HG03196 (cell line): ENCODE results near the gene ABCA7.

Source experiments
- ATAC-seq: cut with Tn5 transposase; IDR thresholded peaks from one replicate; pipeline ENCODE4 v1.9.1; 2021; ENCODE audit not compliant: unreplicated experiment

Gene ABCA7

DNA sequence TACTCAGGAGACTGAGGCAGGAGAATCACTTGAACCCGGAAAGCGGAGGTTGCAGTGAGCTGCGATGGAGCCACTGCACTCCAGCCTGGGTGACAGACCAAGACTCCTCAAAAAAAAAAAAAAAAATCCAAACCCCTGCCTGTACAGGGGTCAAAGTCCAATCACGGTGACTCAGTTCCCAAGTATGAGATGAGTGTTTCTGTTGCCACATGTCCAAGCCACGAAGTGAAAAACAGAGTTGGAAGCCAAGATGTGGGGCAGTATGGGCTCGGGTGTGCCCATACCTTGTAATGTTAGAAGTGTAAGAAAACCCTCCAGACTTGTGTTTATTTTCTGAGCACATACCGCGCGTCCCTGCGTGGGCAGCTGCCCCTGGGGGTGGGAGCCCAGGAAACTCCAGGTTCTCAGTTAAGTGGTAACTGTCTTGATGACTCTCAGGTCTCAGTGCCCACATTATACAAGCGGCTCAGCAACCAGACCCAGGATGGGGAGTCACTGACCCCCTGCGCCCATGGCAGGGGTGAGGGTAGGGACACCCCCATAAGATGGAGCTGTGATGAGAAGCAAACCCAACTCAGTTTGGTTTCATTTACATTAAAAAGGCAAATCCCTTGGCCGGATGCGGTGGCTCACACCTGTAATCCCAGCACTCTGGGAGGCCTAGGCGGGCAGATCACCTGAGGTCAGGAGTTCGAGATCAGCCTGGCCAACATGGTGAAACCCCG lies 62.7 kb downstream of the ABCA7 start:
- ATAC-seq: peak; percentile 21

DNA sequence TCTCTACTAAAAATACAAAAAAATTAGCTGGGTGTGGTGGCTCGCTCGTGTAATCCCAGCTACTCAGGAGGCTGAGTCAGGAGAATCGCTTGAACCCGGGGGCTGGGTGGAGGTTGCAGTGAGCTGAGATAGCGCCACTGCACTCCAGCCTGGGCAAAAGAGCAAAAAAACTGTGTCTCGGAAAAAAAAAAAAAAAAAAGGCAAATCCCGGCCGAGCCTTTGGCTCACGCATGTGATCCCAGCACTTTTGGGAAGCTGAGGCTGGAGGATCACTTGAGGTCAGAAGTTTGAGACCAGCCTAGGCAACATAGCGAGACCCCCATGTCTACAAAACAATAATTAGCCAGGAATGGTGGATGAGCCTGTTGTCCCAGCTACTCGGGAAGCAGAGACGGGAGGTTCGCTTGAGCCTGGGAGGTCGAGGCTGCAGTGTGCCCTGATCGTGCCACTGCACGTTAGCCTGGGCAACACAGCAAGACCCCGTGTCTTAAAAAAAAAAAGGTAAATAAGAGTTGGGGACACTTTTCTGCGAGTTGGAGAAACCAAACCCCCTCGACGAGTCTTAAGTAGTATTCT lies 63.3 kb downstream of the ABCA7 start:
- ATAC-seq: no peak

GRCh38 chr19:1103708-1104310 lies 63.9 kb downstream of the ABCA7 start, which contains the start of gene GPX4:
TSS of gene GPX4 (plus strand) at chr19:1103994. CDS start at chr19:1104044, 50 bp downstream.
- peak; percentile 63 for ATAC-seq

GRCh38 chr19:1104311-1105007 lies 64.6 kb downstream of the ABCA7 start:
- peak; percentile 28 for ATAC-seq

DNA sequence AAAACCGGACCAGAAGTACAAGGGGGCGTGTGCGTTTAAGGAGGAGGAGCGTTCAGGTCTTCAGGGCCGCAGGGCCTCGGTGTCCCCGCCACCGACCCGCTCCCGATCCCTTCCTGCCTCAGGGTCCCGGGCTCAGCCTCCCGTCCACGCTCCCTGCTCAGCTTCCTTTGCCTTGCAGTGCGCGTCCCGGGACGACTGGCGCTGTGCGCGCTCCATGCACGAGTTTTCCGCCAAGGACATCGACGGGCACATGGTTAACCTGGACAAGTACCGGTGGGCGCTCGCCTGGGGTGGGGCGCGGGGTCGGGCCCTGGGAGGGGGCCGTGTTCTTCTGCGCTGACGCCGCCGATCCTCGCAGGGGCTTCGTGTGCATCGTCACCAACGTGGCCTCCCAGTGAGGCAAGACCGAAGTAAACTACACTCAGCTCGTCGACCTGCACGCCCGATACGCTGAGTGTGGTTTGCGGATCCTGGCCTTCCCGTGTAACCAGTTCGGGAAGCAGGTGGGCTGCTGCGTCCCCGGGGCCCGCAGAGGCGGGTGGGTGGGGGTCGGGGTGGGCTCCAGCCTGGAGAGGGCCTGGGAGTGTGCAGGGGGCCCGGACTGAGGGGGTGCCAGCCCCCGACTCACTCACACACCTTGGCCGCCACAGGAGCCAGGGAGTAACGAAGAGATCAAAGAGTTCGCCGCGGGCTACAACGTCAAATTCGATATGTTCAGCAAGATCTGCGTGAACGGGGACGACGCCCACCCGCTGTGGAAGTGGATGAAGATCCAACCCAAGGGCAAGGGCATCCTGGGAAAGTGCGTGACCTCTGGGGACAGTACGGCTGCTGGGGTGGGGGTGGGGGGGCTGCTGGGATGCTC lies 65.3 kb downstream of the ABCA7 start:
- ATAC-seq: no peak

DNA sequence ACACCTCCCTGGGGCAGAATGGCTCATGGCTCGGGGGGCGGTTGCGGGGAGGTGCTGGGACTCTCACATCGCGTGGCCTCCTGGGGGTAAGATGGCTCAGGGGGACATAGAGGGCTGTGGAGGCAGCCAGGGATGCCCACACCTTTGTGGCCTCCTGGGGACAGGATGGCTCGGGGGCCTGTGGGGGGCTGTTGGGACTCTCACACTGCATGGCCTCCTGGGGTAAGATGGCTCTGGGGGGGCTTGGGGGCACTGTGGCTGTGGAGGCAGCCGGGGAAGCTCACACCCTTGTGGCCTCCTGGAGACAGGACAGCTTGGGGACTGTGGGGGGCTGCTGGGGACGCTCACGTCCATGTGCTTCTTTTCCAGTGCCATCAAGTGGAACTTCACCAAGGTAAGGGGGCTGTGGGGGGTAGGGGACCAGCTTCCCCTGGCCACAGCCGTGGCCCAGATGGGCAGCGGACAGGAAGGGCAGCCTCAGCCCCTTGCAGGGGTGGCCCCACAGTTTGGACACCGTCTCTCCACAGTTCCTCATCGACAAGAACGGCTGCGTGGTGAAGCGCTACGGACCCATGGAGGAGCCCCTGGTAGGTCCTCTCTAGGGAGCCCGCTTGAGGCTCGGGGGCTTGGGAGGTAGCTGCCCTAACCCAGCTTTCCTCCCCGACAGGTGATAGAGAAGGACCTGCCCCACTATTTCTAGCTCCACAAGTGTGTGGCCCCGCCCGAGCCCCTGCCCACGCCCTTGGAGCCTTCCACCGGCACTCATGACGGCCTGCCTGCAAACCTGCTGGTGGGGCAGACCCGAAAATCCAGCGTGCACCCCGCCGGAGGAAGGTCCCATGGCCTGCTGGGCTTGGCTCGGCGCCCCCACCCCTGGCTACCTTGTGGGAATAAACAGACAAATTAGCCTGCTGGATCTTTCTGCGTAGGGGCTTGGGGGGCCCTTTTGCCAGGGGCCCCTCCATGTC lies 66.2 kb downstream of the ABCA7 start:
- no peak for ATAC-seq

GRCh38 chr19:1106841-1107660 lies 67.1 kb downstream of the ABCA7 start:
- no peak for ATAC-seq

GRCh38 chr19:1107661-1108261 lies 67.9 kb downstream of the ABCA7 start:
- no peak for ATAC-seq

DNA sequence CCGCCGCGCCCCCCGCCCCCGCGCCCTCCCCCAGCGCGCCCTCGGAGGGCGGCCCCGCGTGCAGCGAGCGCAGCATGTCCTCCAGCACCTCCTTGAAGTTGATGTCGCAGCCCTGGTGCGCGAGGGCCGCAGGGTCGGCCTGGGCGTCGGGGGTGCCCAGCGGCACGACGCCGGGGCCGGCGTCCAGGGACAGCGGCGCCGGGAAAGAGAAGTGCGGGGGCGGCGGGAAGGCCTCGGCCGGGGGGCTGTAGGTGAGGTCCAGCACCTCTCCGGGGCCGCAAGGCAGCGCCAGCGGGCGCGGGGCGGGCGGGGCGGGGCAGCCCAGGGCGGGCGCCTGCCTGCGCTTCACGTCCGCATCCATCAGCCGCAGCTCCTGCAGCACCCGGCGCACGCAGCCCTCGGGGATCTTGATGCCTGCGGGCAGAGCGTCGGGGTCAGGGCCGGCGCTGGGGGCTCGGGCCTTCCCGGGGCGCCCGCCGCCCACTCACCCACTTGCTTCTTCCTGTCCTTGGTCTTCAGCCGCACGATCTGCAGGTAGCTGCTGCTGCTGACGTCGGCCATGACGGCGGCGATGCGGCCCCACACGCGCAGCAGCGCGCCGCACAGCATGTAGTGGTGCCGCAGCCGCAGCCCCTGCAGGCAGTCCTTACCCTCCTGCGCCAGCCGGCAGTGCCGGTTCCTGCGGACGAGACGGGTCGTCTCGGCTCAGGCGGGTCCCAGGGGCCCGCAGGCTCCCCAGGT lies 68.6 kb downstream of the ABCA7 start:
- no peak for ATAC-seq

DNA sequence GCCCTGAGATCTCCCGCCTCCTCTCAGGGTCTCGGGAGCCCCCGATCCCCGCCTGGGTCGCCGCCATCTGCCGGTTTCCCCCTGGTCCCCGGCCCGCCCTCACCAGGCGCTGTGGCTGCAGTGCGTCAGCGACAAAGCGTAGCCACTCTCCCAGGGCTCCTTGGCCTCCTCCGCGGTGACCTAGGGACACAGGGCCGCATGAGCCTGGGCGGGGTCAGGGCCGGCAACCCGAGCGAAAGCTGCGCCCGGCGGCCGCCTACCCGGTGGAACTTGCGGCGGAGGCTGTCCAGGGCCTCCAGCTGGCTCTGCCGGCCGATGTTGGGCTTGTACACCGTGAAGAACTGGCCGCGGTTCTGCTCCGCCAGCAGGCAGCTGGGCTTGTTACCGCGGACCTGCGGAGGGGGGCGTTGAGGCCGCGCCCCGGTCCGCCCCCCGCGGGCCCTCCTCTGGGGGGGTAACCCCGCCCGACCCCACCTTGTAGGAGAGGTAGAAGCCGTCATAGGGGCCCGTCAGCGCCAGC lies 69.2 kb downstream of the ABCA7 start:
- ATAC-seq: no peak

DNA sequence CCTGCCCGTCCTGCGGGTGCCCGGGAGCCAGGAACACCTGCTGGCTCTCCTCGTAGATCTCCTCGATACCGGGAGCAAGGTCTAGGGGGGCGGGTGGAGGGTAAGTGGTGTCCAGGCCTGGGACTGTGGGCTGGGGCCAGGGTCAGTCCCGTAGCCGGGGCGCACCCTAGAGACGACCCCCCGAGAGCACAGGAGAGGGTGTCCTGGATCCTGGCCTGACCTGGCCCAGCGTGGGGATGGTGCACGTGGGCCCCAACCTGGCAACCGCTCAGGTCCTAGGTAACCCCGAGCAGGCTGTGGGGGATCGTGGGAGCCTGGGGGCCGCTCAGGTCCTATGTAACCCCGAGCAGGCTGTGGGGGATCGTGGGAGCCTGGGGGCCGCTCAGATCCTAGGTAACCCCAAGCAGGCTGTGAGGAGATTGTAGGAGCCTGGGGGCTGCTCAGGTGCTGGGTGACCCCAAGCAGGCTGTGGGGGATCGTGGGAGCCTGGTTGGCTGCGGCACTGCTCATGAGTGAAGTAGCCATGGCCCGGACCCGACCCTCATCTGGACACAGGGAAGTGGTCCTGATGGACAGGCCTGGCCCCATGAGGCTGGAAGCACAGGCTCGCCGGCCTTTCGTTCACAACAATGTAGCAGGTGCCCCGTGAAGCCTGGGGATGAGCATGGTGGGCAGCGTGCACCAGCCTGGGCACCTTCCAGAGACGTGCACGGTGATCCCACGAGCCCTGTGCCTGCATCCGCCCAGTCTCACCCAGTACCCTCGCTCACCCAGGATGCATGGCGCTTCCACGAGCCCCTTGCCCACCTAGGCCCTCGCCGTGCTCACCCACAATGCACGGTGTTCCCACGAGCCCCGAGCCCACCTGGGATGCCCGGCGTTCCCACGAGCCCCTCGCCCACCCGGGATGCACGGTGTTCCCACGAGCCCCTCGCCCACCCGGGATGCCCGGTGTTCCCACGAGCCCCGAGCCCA lies 70.1 kb downstream of the ABCA7 start:
- ATAC-seq: no peak

DNA sequence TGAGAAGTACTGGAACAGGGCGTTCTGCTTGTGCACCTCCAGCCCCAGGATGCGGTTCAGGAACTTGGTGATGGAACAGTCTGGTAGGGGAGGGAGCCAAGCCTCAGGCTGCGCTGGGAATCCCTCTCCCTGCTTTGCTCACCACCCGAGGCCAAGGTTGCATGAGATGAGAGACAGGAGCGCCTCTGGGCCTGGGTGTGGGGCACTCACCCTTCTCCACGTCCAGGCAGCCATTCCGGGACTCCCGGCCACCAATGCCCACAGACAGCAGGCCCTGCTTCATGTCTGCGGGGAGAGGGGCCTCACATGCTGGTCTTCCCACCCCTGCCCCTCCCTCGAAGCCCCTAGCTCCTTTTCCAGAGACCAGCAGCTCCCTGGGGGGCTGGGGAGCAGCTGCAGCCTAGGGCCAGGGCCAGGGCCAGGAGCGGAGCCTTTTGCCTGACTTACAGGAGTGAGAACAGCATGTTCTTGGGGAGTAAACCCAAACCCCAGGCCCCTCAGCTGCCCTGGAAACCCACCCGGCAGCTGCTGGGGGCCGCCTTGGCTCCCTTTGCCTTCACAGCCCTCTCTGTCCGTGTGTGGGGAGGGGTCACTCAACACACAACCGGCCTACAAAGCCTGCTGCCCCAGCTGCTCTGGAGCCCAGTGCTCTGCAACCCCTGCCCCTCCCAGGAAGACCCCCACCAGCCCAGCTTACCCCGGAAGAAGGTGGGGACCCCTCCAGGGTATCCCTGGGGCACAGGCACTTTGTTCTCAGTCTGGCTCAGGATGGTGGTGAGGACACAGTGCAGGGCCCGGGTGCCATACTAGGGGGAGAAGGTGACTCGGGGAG lies 71.1 kb downstream of the ABCA7 start:
- no peak for ATAC-seq

DNA sequence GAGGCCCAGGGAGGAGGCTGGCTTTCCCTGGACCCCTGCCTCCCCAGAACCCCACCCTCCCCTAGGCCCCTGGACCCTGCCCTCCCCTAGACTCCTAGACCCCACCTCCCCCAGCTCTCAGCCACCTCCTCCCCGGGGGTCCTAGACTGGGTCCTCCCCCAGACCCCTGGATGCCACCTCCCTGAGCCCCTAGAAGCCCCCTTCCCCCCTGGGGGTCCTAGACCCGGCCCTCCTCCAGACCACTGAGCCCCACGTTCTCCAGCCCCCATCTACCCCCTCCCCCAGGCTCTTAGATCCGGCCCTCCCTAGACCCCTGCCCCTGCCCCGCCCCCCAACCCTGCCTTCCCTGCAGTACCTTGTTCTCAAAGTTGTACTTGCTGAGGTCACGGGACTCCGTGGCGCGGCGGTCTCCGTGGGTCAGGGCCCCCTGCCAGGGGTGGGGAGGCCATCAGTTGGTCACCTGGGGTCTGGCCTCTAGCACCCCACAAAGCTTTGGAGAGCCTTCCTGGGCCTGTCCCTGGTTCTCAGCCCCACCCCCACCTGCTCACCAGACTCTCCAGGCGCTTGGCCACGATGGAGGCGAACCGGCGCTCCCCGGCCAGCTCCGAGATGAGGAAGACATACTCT lies 71.8 kb downstream of the ABCA7 start:
- no peak for ATAC-seq

DNA sequence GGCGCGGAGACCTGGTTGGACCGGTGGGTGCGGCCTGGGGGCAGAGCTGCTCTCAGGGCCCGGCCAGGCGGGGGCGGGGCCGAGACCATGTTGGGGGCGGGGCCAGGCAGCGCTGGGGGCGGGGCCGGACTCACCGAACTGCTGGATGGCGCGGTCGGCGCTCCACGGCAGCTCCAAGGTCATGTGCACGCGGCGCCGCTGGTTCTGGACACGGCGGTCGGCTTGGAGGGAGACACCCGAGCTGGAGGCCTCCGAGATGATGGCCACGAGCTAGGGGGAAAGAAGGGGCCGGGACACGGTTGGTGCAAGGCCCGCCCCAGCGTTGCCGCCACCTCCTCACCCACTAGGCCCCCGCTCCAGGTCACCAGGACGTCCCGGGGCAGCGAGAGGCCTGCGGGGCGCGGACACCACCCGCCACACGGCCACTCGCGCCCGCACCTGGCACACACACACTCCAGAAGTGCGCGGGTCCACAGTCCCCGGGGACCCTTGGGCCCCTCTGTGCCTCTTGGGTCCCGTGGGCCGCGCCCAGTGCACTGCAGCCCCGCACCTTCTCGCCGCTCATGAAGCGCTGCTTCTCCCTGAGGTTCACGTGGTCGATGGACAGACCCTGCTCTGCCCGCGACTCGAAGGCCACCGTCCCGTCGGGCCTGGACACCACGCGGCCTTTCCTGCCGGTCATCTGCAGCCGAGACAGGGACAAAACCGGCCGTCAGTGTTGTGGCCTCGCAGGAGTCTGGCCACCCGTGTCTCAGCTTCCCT lies 72.5 kb downstream of the ABCA7 start:
- no peak for ATAC-seq
